HG03520 (cell line): ENCODE results near the gene KIF24.
"Not testable (repeated sequence)": the region's sequence is repeated elsewhere in the genome, so short reads cannot be mapped to it uniquely, and the experiment has no call there.

Experiments
- ATAC-seq: cut with Tn5 transposase; IDR thresholded peaks from one replicate; pipeline ENCODE4 v1.9.1; 2021; ENCODE audit warnings: mild to moderate bottlenecking, moderate library complexity; ENCODE audit not compliant: unreplicated experiment

Gene KIF24

DNA sequence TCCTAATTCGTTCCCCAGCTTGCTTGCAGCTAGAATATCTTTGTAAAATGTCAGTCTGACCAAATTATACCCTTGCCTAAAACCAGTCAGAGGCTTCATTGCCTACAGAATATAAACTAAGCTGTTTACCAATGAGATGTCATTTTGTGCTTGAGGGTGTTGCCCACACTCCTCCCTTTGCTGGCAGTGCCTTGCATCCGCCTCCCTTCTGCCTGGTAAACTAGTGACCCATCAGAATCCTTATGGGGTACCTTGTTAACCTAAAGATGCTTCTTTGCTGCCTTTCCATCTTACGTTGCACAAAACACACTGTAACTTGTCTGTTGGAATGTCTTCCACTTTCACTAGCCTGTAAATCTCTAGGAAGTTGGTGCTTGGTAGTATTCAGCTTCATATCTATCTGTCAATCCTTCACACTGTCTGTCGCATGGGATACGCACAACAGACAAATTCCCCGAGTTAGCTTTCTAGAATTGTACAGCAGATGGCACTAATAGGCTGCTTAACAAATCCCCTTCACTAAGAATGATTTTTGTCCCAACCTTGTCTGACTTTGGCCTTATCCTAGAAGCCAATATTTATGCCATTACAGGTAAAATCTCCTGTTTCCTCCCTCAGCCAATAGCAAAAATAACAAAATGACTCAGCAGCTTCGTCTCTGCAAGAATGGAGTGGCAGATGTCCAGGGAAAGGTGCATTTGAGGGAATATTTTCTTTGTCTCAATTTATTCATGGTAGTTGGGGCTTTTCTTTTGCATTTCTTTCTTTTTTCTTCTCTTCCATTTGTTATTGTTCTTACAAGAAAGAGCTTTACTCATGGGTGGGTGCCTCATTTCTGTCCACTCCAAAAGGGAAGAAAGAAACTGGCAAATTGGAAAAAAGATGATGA, 3.3 kb upstream of the KIF24 start:
- ATAC-seq = no peak

DNA sequence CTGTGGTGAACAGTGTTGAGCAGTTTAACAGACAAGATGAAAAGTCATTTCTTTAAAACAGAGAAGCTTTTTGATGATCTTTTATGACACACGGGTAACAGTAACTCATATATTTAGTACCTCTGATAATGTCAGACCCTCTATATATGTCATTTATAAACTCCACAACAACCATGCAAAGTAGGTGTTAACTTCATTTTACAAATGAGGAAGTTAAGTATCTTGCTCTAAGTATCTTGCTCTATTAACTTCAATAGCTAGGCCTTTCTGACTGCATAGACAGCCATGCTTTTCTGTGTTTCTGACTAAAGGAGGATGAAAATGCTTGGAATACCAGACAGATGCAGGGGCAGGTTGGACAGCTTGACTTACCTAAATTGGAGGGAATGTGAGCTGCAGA, 2.1 kb upstream of the KIF24 start:
- no peak for ATAC-seq

DNA sequence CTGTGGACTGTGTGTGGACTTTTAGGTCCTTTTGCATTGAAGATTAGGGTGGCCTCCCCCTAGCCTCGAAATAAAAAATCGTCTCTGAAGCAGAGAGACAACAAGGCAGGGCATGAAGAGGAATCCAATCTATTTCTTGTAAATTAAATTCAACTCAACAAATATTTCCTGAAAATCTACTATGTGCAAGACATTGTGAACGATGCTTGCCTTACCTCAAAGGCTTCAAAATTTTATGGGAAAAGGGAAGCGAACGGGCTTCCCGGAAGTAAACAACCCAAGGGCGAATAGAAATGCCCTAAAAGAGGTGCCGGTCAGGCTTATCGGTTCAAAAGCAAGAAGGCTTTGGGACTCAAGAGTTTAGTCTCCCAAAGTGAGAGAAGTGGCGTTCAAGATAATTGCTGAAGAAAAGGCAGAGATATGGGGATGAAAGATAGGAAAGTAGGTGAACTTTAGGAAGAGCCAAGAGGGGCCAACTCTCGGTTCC, 525 bp downstream of the KIF24 start:
- no peak for ATAC-seq

DNA sequence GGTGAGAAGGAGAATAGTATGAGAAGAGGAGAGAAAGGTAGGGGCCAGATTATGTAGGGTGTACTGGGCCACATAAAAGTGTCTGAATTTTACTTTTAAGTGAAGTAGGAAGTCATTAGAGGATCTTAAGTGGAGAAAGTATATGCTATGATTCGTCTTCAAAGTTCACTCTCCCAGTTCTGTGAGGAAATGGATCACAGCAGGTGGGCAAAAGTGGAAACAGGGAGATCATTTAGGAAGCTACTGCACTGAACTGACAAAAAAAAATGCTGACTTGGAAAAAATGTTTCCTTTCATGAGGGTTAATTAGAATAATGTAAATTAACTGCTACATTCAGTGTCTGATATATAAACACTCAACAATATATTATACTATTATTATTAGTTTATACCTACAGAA, 2.4 kb downstream of the KIF24 start:
- ATAC-seq = no peak

DNA sequence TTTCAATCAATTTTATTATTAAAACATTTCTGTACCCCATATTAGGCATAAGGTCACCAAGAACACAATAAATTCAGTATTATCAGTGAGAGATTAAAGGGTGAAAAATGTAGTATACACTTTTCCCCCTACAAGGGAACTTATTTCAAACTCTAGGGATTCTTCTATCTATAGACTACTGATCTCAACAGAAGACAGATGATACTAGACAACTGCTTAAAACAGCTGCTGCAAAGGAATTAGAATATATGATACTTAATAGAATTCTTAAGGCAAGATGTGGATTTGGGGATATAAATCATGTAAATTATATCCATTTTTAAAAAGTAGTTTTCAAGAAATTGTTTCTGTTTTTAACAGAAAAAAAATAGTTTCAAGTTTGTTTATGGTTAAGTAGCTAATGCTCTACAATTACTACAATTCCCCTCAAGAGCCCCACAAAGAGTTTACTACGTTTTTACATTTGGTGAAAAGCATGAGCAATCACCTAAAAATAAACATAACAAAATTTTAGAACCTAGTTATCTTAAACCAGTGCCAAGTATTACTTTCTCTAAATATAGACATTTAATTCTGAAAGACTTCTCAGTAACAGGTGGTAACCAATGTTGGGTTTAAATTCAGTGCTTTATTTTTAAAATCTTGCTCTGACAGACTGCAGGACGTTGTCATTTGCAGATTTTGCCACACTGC, 6.0 kb downstream of the KIF24 start:
- no peak for ATAC-seq

DNA sequence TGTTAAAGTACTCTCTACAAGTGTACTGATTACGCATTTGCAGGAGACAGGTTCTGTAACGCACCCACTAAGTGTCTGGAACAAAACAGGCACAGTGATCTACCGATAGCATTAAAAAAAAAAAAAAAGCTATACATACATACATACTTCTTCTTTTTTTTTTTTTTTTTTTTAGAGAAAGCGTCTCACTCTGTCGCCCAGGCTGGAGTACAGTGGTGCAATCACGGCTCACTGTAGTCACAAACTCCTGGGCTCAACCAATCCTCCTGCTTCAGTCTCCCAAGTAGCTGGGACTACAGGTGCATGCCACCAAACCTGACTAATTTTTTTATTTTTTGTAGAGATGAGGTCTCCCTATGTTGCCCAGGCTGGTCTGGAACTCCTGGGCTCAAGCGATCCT, 7.6 kb downstream of the KIF24 start:
- ATAC-seq = no peak

DNA sequence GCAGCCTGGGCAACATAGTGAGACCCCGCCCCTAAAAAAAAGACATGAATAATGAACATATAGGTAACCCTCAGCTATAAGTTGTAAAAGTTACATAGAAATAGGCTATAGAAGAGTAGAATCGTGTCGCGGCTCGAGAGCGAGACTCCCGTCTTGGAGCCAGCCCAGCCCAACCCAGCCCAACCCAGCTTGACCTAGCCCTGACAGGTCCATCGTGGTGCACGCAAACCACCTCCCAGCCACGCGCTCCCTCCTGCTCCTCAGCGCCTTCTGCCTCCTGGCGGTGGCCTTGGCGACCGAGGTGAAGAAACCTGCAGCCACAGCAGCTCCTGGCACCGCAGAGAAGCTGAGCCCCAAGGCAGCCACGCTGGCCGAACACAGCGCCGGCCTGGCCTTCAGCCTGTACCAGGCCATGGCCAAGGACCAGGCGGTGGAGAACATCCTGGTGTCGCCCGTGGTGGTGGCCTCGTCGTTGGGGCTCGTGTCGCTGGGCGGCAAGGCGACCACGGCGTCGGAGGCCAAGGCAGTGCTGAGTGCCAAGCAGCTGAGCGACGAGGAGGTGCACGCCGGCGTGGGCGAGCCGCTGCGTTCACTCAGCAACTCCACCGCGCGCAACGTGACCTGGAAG, 10.8 kb downstream of the KIF24 start:
- ATAC-seq = no peak

DNA sequence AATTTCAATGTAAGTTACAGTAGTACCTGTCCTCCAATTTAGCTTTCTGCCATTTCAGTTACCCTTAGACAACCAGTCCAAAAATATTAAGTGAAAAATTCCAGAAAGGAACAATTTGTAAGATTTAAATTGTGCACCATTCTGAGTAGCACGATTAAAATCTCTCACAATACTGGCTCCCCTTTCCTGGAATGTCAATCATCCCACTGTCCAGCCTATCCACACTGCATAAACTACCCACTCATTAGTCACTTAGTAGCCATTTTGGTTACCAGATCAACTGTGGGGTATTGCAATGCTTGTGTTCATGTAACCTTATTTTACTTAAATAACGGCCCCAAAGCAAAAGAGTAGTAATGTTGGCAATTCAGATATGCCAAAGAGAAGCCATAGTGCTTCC, 11.6 kb downstream of the KIF24 start:
- ATAC-seq = no peak

DNA sequence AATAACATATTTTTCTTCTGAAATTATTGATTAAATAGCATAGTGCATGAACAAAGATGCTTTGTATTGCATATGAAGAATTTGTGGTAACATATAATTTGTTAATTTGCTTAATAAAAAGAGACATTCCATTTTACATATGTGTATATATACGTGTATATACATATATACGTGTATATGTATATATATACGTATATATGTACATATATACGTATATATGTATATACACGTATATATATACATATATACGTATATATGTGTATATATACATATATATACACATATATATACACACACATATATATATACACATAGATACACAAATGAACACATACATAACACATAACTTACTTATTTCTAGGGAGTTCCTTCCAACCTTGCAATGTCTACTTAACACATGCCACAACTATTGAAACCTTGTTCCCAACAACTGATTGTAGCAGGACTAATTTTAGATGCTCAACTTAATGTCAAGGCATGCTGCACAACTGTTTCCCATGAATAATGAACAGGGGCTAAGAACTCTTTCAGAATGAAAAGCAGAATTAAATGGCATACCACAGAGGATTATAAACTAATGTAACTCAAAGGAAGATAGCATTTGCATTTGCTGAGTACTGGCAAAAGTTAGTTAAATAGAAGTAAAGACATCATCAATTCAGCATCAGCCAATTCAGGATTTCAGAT, 17.4 kb downstream of the KIF24 start:
- ATAC-seq = no peak

DNA sequence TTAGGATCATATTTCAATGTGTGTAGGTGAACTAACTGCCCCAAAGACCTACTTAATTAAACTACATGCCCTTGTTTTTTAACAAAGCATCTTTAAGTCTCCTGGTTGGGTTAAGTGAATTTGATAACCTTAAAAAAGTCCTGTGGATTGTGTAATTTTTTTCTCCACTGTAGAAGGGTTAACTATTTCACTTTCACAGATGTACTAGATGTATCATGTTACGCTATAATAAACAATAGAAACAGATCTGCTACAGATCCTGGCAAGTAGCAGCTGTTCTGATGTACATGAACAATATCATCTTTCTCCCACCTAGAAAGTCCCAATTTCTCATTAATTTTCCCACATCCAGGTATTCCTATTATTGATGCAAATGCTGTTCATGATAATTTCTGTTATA, 18.9 kb downstream of the KIF24 start:
- ATAC-seq = no peak

DNA sequence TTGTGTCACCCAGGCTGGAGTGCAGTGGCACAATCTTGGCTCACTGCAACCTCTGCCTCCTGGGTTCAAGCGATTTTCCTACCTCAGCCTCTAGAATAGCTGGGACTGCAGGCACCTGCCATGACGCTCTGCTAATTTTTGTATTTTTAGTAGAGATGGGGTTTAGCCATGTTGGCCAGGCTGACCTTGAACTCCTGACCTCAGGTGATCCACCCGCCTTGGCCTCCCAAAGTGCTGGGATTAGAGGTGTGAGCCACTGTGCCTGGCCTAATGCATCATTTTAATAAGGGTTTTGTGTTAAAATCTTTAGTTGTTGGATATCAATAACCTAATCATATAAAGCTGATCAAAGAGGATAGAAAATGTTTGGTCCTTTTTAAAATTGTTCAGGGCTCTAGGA, 20.8 kb downstream of the KIF24 start:
- not testable (repeated sequence) for ATAC-seq

DNA sequence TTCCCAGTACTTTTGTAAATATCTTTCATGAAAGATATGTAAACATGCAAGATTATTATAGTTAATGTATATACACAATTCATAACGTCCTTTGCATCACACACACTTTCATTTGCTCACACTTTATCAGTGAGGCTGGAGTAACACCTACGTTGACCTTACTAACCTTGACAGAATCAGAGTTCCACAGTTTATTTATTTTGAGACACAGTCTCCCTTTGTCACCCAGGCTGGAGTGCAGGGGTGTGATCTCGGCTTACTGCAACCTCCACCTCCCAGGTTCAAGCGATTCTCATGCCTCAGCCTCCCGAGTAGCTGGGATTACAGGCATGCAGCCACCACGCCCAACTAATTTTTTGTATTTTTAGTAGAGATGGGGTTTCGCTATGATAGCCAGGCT, 28.0 kb downstream of the KIF24 start:
- ATAC-seq = not testable (repeated sequence)

DNA sequence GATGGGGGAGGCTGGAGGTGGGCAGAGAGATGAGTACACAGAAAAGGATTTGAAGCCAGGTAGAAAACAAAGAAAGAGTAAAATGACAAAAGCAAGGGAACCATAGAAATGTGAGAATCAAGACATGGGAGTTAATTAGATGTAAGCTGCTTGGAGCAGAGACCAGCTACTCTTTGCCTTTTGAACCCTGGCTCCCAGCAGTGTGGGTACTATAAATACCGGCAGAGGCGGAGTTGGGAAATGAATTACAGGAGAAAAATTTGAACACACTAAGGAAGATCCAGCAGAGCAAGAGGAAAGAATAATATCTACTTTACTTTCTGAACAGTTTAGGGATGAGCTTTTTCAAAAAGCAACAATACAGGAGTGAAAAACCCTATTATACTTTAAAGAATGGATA, 36.5 kb downstream of the KIF24 start:
- ATAC-seq = no peak

DNA sequence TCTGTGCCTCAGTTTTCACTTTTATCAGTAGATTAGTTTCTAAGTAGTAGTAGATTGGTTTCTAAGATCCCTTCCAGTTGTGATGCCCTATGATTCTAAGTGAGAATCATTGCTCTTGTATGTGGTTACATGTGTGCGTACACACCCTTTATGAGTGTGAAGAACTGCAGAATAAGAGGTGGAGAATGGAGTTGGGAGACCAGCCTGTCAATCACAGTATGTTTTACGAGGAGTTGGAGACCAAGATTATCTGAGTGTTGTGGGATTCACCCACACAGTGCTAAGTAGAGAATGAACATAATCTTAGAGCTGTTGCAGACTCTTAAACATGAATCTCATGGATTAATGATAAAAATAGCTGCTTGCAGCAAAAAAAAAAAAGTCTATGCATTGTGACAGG, 37.6 kb downstream of the KIF24 start:
- ATAC-seq = no peak

DNA sequence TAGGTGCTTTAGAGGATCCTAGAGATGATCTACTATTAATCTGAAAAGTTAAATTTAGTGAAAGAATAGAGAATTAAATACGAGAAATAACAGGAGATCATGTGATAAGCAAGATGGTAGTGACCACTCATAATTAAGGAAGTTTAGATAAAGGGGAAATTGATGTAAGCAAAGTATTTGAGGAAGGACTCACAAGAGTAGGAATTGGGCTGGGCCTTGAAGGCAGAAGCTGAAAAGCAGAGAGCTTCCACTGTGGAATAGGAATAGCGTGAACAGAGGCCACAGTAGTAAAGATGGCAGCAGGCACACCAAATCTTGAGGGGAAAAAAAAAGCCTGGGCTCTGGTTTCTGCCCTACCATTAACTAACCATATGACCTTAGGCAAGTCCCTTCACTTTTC, 38.0 kb downstream of the KIF24 start:
- no peak for ATAC-seq

DNA sequence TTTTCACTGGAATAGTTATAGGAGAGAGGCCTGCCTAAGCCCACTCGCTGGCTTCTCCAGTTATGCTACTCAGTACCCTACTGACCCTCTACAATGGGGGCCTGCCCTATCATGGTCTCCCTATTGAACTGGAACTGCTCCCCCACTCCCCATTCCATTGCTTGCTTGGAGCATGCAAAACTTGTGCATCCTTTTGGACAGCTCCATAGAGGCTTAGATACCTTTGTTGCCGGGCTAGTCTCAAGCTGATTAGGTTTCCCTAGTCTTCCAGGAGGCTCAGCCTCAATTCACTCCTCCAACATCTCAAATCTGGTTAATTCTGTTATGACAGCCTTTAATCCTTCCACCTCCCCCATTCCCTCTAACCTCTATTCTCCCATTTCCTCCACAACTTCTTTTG, 39.9 kb downstream of the KIF24 start:
- no peak for ATAC-seq

DNA sequence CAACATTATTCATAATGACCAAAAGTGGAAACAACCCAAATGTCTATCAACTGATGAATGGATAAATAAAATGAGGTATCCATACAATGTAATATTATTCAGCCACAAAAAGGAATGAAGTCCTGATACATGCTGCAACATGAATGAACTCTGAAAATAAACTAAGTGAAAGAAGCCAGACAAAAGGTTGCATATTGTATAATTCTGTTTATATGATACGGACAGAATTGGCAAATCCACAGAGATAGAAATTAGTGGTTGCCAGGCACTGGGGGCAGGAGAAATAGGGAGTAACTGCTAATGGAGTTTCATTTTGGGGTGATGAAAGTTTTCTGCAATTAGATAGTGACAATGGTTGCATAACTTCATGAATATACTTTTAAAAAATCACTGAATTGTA, 47.0 kb downstream of the KIF24 start:
- ATAC-seq = no peak

DNA sequence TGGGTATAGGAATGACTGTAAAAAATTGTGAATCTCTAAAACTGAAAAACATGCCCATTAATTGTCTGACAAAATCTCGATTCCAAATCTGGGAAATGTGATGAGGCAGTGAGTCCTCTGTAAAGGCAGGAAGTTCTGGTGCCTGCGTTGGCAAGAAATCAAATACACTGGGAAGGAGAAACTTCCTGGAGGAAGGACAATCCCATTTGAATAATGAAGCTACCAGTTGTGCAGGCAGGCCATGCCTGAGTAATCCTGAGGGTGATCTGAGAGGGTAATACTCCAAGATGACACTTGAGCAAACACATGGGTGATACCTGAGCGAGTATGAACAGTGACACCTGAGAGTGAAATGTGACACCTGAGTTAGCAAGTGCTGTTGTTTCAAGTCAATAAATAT, 49.7 kb downstream of the KIF24 start:
- ATAC-seq = no peak
